Skeletal muscle satellite cell (primary cell): Measurements from ENCODE around the gene MTMR1.

Experiments
- H3K27me3 ChIP-seq: 2 replicates; pipeline ENCODE4 v1.7.0; 2013; ENCODE audit warnings: low read length; ENCODE audit not compliant: control insufficient read depth, insufficient read depth
- H3K36me3 ChIP-seq: 2 replicates; pipeline ENCODE4 v1.7.0; 2013; ENCODE audit warnings: mild to moderate bottlenecking, control low read depth, low read length; ENCODE audit not compliant: insufficient read depth
- H3K4me1 ChIP-seq: 2 replicates; pipeline ENCODE4 v1.7.0; 2013; ENCODE audit warnings: low read length; ENCODE audit not compliant: control insufficient read depth, insufficient read depth
- H3K4me2 ChIP-seq: 2 replicates; pipeline ENCODE4 v1.7.0; 2013; ENCODE audit warnings: mild to moderate bottlenecking, low read length
- H3K4me3 ChIP-seq: 2 replicates; pipeline ENCODE4 v1.7.0; 2013; ENCODE audit warnings: low read length
- H3K9ac ChIP-seq: 2 replicates; pipeline ENCODE4 v1.7.0; 2013; ENCODE audit warnings: mild to moderate bottlenecking, low read depth, low read length, moderate library complexity
- H3K9me3 ChIP-seq: replicated peaks from 2 replicates; pipeline ENCODE4 v1.7.0; 2013; ENCODE audit warnings: mild to moderate bottlenecking, control low read depth, low read length

The MTMR1 gene

DNA sequence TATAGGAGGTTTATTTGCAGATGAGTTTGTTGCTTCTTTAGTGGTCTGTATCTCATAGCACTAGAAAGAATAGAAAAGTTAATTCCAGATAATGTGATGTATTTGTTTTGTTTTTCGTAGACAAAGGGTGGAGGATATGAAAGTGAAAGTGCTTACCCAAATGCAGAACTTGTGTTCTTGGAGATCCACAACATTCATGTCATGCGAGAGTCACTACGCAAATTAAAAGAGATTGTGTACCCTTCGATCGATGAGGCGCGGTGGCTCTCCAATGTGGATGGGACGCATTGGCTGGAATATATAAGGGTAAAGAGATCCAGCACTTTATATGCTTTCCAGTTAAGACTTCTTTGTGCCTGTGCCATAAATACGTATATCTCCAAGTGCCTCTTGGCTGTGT, 43.3 kb downstream of the MTMR1 start:
- H3K4me3 ChIP-seq: no peak overlapping the region
- no peaks in the 10 kb centered on the region for H3K27me3 ChIP-seq
- H3K4me1 ChIP-seq: peaks cover 8% of the 10 kb centered on the region
- no peak overlapping the region for H3K9ac ChIP-seq
- peaks cover 5% of the 10 kb centered on the region for H3K36me3 ChIP-seq
- no peaks in the 10 kb centered on the region for H3K9me3 ChIP-seq
- H3K4me2 ChIP-seq: no peak overlapping the region

DNA sequence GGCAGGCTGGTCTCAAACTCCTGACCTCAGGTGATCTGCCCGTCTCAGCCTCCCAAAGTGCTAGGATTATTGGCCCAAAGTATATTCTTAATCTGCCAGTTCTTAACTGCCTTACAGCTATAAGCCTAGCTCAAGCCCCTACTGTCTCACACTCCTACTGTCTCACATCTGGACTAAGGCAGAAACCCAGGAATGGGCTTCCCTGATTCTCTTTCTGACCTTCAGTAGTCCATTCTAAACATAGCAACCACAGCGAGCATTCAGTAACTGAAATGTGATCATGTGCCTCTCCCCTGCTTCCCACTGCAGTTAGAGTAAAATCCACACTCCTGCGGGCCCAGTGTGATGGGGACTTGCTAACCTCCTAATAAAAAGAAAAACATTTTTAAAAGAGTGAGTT, 58.9 kb downstream of the MTMR1 start:
- H3K27me3 ChIP-seq: no peaks in the 10 kb centered on the region
- no peak overlapping the region for H3K4me2 ChIP-seq
- no peaks in the 10 kb centered on the region for H3K9me3 ChIP-seq
- no peak overlapping the region for H3K9ac ChIP-seq
- no peaks in the 10 kb centered on the region for H3K4me1 ChIP-seq
- no peak overlapping the region for H3K4me3 ChIP-seq
- no peaks in the 10 kb centered on the region for H3K36me3 ChIP-seq

DNA sequence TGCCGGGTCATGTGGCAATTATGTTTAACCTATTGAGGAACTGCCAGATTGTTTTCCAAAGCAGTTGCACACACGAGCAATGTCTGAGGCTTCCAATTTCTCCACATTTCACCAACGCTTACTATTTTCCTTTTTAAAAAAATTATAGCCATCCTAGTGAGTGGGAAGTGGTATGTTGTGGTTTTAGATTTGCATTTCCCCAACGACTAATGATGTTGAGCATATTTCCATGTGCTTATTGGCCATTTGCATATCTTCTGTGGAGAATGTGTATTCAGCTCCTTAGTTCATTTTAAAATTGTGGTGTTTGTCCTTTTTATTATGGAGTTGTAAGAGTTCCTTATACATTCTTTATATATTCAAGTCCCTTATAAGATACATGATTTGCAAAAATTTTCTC, 60.2 kb downstream of the MTMR1 start:
- Histone ChIP-seq H3K9me3 (no peaks in the 10 kb centered on the region), H3K9ac (no peak overlapping the region), H3K27me3 (no peaks in the 10 kb centered on the region), H3K4me1 (no peaks in the 10 kb centered on the region), H3K36me3 (no peaks in the 10 kb centered on the region), H3K4me3 (no peak overlapping the region), H3K4me2 (no peak overlapping the region)

DNA sequence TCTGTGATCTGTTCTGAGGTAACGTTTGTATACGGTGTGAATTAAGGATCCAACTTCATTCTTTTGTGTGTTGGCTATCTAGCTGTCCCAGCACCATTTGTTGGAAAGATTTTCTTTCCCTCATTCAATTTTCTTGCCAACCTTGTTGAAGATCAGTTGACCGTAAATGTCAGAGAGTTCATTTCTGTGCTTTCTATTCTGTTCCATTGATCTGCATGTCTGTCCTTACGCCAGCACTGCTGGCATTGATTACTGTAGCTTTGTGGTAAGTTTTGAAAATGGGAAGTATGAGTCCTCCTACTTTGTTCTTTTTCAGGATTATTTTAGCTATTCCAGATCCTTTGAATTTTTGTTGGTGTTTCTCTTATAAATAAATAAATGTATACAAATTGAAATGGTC, 60.8 kb downstream of the MTMR1 start:
- H3K4me2 ChIP-seq: no peak overlapping the region
- H3K27me3 ChIP-seq: no peaks in the 10 kb centered on the region
- no peak overlapping the region for H3K4me3 ChIP-seq
- no peak overlapping the region for H3K9ac ChIP-seq
- no peaks in the 10 kb centered on the region for H3K9me3 ChIP-seq
- H3K4me1 ChIP-seq: no peaks in the 10 kb centered on the region
- H3K36me3 ChIP-seq: no peaks in the 10 kb centered on the region

DNA sequence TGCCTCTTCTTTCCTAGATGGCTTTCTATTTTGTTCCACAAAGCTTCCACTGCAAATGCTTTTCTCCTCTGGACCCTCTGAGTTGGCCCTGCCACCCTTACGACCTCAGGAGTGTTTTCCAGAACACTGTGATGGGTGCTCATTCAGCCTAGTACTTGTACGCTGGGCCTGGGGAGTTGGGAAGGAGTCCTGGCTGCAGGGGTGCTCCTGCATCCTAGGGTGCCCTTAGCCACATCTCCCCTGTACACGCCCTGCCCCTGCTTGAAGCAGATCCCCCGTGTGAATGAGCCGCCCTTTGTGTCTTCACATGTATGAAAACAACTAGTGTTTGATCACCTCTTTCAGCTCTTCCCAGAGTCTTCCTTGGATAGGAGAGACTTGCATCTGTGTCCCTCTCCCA, 64.2 kb downstream of the MTMR1 start:
- Histone ChIP-seq H3K27me3 (no peaks in the 10 kb centered on the region), H3K4me3 (no peak overlapping the region)

DNA sequence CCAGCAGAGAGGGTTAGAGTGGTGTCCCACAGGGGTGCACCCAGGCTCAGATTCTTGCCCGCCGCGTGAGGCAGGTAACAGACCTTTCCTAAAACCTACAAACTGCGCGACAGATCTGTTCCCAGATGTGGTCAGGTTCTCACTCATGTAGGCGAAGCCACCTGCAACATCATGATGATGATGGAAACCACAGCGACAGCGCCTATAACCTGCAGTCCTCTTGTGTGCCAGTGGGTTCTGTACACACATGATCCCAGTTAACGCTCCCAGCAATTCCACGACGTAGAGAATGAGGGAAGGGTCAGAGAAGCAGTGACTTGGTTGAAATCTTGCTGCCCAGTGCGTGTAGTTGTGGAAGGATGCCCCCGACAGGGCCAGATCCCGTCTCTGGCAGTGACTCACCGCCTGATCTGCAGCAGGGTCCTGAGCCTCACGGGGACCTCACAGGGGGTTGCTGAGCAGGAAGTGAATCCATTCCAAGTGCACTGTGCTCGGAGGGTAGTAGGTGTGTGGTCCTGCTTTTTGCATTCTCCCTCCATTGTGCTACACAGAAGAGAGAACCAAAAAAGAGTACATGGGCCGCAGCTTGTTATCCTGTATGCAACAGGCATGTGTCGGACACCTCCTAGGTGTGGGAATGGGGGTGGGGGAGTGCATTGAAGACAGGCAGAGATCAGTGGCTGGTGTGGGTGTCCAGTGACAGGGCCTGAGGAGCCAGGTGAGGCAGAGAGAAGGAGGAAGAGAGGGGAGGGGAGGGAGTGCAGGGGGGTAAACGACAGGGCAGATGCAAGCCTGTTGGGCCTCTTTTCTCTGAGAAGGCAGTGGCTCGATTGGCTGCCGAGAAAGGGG, 66.6 kb downstream of the MTMR1 start:
- no peak overlapping the region for H3K4me2 ChIP-seq
- no peaks in the 10 kb centered on the region for H3K36me3 ChIP-seq
- H3K9me3 ChIP-seq: peaks cover 4% of the 10 kb centered on the region
- H3K9ac ChIP-seq: no peak overlapping the region
- no peaks in the 10 kb centered on the region for H3K27me3 ChIP-seq
- no peaks in the 10 kb centered on the region for H3K4me1 ChIP-seq
- no peak overlapping the region for H3K4me3 ChIP-seq

More for the DNA sequence above, 64.2 kb downstream of the MTMR1 start:
- peaks cover 4% of the 10 kb centered on the region for H3K9me3 ChIP-seq
- no peak overlapping the region for H3K9ac ChIP-seq
- H3K4me2 ChIP-seq: no peak overlapping the region
- no peaks in the 10 kb centered on the region for H3K36me3 ChIP-seq
- H3K4me1 ChIP-seq: no peaks in the 10 kb centered on the region

DNA sequence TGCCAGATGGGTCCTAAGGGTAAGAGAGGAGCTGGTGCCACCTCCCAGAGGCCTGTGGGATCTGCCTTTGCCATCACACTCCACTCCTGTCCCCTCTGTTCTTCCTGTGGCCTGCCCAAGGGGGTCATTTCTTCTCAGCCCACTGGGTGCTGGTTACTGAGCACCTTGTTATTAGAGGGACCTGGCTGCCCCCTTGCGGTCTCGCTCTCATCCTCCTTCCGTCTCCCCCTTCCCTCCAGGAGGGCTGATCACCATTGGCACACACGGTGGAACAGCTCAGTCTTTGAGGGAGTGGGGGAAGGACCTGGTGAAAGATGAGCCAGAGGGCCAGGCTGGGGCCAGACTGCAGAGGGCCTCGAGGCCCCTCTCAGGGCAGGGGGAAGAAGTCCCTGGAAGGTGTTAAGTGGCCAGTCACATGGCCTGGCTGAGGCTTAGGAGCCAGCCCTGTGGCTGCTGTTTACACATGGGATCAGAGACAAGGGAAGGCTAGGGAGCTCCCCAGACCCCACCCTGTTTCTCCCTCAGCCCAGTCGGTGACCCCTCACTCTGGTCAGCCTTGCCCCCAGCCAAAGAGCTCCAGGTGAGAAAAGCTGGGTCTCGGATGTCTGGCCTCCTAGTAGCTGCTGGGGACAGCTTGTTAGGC, 68.1 kb downstream of the MTMR1 start:
- Histone ChIP-seq H3K27me3 (no peaks in the 10 kb centered on the region), H3K36me3 (no peaks in the 10 kb centered on the region), H3K9ac (no peak overlapping the region), H3K9me3 (peaks cover 4% of the 10 kb centered on the region), H3K4me1 (no peaks in the 10 kb centered on the region), H3K4me2 (no peak overlapping the region), H3K4me3 (no peak overlapping the region)

DNA sequence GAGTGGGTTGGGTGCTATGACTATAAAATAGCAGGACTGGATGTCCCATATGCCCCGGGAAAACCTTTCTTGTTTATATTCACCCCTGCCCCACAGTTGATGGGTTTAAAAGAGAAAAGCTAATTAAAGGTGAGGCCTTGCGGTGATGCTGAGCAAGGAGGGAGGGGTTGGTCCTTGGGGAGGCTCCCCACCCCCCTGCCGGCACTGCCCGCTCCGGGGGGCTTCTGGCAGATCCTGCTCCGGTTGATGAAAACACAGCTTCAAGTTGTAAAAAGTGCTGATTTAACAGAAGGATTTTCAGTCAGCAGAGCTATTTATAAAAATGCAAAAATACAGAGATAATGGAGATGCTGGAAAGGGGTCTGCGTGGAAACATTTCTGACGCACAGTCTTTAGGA, 68.6 kb downstream of the MTMR1 start:
- no peaks in the 10 kb centered on the region for H3K36me3 ChIP-seq
- H3K9me3 ChIP-seq: peaks cover 4% of the 10 kb centered on the region
- no peak overlapping the region for H3K4me2 ChIP-seq
- no peaks in the 10 kb centered on the region for H3K27me3 ChIP-seq
- H3K9ac ChIP-seq: no peak overlapping the region
- H3K4me3 ChIP-seq: no peak overlapping the region
- peaks cover 3% of the 10 kb centered on the region for H3K4me1 ChIP-seq

DNA sequence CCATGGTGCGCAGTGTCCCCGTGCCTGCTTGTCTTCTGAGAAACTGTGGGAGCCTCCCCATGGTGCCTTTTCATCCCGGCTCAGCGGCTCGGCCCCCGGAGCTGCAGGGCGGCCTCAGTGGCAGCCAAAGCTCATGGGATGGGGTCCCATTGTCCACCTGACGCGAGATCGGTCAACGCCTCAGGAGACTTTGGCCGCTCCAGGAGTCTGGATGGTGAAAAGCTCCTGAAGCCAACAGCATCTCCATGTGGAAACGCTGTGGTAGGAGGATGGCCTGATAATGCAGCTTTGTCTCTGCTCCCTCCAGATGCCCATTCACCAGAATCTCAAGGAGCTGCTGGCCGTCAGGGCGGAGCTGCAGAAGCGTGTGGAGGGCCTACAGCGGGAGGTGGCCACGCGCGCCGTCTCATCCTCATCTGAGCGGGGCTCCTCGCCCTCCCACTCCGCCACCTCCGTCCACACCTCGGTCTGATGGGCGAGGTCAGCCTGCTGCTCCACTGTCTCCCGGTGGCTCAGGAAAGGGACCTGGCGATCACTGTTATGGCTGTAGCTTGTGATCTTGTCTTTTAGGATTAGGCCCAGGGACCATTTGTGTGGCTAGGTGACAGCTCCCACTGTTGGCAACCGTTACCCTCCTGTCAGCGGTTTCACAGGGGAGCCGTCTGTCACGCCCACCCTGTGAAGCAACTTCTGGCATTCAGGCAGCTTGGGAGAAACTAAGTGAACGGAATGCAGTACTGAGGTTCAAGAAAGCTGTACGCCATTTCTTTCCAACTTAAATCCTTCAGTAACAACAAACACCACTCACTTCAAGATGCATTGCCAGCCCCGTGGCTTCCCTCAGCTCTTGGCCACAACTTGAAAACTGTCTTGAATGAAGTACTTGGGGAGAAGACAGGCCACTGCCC, 69.3 kb downstream of the MTMR1 start:
- no peak overlapping the region for H3K4me2 ChIP-seq
- H3K4me3 ChIP-seq: no peak overlapping the region
- no peak overlapping the region for H3K9ac ChIP-seq
- H3K36me3 ChIP-seq: no peaks in the 10 kb centered on the region
- peaks cover 4% of the 10 kb centered on the region for H3K9me3 ChIP-seq
- H3K27me3 ChIP-seq: no peaks in the 10 kb centered on the region
- peaks cover 10% of the 10 kb centered on the region for H3K4me1 ChIP-seq

DNA sequence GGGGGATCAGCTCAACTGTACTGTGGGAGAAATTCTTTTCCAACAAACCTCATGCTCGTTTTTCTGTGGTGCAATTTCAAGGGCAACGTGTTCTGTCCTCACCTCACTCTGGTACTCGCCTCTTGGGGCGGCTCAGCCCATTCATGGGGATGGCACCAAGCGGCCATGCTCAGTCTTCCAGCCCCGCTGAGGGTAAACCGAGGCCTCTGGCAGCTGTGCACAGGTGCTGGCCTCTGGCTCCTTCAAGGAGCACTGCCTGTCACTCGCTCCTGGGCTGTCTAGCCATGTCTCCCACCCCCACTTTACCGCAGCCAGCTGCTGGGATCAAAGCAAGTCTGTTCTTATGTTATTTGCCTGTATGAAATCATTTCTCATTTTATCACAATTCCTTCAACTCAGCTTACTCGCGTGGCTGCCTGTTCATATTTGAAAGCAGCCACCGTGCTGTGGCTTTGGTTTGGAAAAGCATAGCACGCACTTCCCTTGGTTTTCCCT, 70.2 kb downstream of the MTMR1 start:
- Histone ChIP-seq H3K9ac (no peak overlapping the region), H3K4me2 (no peak overlapping the region), H3K4me1 (peaks cover 14% of the 10 kb centered on the region), H3K27me3 (no peaks in the 10 kb centered on the region), H3K36me3 (peaks cover 2% of the 10 kb centered on the region), H3K9me3 (peaks cover 4% of the 10 kb centered on the region), H3K4me3 (no peak overlapping the region)

DNA sequence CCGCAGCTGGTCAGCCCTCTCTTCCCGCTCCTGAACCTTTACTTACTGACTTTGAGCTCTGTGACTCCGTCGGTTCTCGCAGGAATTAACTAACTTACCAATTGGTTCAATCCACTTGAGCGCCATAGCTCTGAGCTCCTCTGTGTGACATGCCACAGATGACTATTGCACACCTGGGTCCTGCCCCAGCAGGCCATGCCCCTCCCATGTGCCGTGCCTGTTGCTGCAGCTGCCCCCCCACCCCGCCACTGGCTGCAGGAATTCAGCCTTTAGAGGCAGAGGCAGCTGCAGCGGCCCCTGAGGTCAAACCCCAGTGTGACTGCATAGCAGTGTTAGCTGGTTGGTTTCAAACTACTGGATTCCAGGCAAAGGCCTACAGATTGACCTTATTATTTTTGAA, 70.6 kb downstream of the MTMR1 start:
- Histone ChIP-seq H3K27me3 (no peaks in the 10 kb centered on the region), H3K4me1 (peaks cover 14% of the 10 kb centered on the region), H3K9me3 (peaks cover 4% of the 10 kb centered on the region), H3K9ac (no peak overlapping the region), H3K4me2 (no peak overlapping the region), H3K36me3 (peaks cover 4% of the 10 kb centered on the region), H3K4me3 (no peak overlapping the region)
